ENCODE data around the gene IQCN. TPM values are rescaled to one million over a fixed set of nuclear protein-coding genes. Genes with fewer than 3 reads are reported as not detected.

The IQCN gene
- total RNA-seq, 1 donor from 2014 or later: 10.5 TPM

- Mint-ChIP-seq H3K27ac (no peak overlapping the region), H3K36me3 (ENCODE audit: insufficient read depth) (no peaks in the 10 kb centered on the region), H3K4me3 (ENCODE audit: low read depth) (no peak overlapping the region), H3K9me3 (ENCODE audit: low read depth) (no peaks in the 10 kb centered on the region), H3K4me1 (ENCODE audit: low read depth) (peaks cover 6% of the 10 kb centered on the region), H3K27me3 (no peaks in the 10 kb centered on the region)
- TF ChIP-seq CTCF (IDR thresholded peaks at IDR 0.05; ENCODE audit: unreplicated experiment): no peak
- no peak for DNase-seq (ENCODE audit: low spot score, unreplicated experiment)
Observed at GRCh38 chr19:18297308-18297707, 23.1 kb upstream of the IQCN start.

GRCh38 chr19:18295034-18295451 lies 20.8 kb upstream of the IQCN start:
- no peak for DNase-seq (ENCODE audit: low spot score, unreplicated experiment)
- Mint-ChIP-seq H3K4me3 (ENCODE audit: low read depth) (no peak overlapping the region), H3K9me3 (ENCODE audit: low read depth) (no peaks in the 10 kb centered on the region), H3K36me3 (ENCODE audit: insufficient read depth) (no peaks in the 10 kb centered on the region), H3K27me3 (no peaks in the 10 kb centered on the region), H3K4me1 (ENCODE audit: low read depth) (peaks cover 8% of the 10 kb centered on the region), H3K27ac (no peak overlapping the region)
- TF ChIP-seq CTCF (IDR thresholded peaks at IDR 0.05; ENCODE audit: unreplicated experiment): no peak

- Mint-ChIP-seq H3K4me3 (ENCODE audit: low read depth) (no peak overlapping the region), H3K27ac (no peak overlapping the region), H3K4me1 (ENCODE audit: low read depth) (peaks cover 11% of the 10 kb centered on the region), H3K27me3 (no peaks in the 10 kb centered on the region), H3K36me3 (ENCODE audit: insufficient read depth) (no peaks in the 10 kb centered on the region), H3K9me3 (ENCODE audit: low read depth) (no peaks in the 10 kb centered on the region)
- no peak for TF ChIP-seq CTCF (IDR thresholded peaks at IDR 0.05; ENCODE audit: unreplicated experiment)
- DNase-seq (ENCODE audit: low spot score, unreplicated experiment): no peak
Observed at GRCh38 chr19:18294467-18294864, 20.2 kb upstream of the IQCN start.

- DNase-seq (ENCODE audit: low spot score, unreplicated experiment): no peak
- H3K27me3 Mint-ChIP-seq: no peaks in the 10 kb centered on the region
- peak overlapping the region; percentile 20 for H3K27ac Mint-ChIP-seq
- H3K4me3 Mint-ChIP-seq (ENCODE audit: low read depth): peak overlapping the region; percentile 82
- H3K36me3 Mint-ChIP-seq (ENCODE audit: insufficient read depth): no peaks in the 10 kb centered on the region
- no peak for TF ChIP-seq CTCF (IDR thresholded peaks at IDR 0.05; ENCODE audit: unreplicated experiment)
- peaks cover 11% of the 10 kb centered on the region for H3K4me1 Mint-ChIP-seq (ENCODE audit: low read depth)
- H3K9me3 Mint-ChIP-seq (ENCODE audit: low read depth): no peaks in the 10 kb centered on the region
Observed at GRCh38 chr19:18293642-18294466, 19.6 kb upstream of the IQCN start.

- H3K36me3 Mint-ChIP-seq (ENCODE audit: insufficient read depth): no peaks in the 10 kb centered on the region
- no peaks in the 10 kb centered on the region for H3K27me3 Mint-ChIP-seq
- H3K9me3 Mint-ChIP-seq (ENCODE audit: low read depth): no peaks in the 10 kb centered on the region
- TF ChIP-seq CTCF (IDR thresholded peaks at IDR 0.05; ENCODE audit: unreplicated experiment): no peak
- peak overlapping the region; percentile 94 for H3K27ac Mint-ChIP-seq
- H3K4me3 Mint-ChIP-seq (ENCODE audit: low read depth): peak overlapping the region; percentile 82
- peaks cover 13% of the 10 kb centered on the region for H3K4me1 Mint-ChIP-seq (ENCODE audit: low read depth)
- DNase-seq (ENCODE audit: low spot score, unreplicated experiment): no peak
Observed at GRCh38 chr19:18292810-18293641, 18.8 kb upstream of the IQCN start.

Data from progenitor cell of endocrine pancreas (in vitro differentiated cells).